H1 (cell line): ENCODE data around the gene WNK3. TPM values are rescaled to one million over a fixed set of nuclear protein-coding genes. Genes with fewer than 3 reads are reported as not detected.

Source experiments
- CTCF ChIA-PET: fragments of 300-600 bp; sonication (Branson Sonifier 250); formaldehyde crosslinking; loops from one replicate; lab custom pipeline; 2021; ENCODE audit not compliant: partially characterized antibody; lab: Charles Lee
- POLR2A ChIA-PET: fragments of 300-600 bp; sonication (Branson Sonifier 250); formaldehyde crosslinking; loops from one replicate; lab custom pipeline; 2021; ENCODE audit warnings: inconsistent platforms; ENCODE audit not compliant: partially characterized antibody; lab: Charles Lee
- DNase-seq, 2 experiments: peaks; one replicate each; pipeline versions ENCODE4 v3.0.0 to v3.0.0-alpha.2; 2010 to 2022; ENCODE audit warnings: low spot score in 2 of 2, low read depth in 1 of 2, mixed read lengths in 1 of 2
- FAIRE-seq: peaks from 2 replicates; lab custom pipeline; 2011; peaks lifted over from hg19 to GRCh38; lab: Jason Lieb, UNC
- H2AFZ ChIP-seq: 2 replicates; pipeline ENCODE4 v1.8.1; 2012; ENCODE audit warnings: low read length, inconsistent platforms
- H2AK5ac ChIP-seq: 2 replicates; pipeline ENCODE4 v1.6.1; 2013; ENCODE audit warnings: low read depth, low read length
- H2BK120ac ChIP-seq: replicated peaks from 2 replicates; pipeline ENCODE3; 2013; ENCODE audit warnings: low read depth, low read length, inconsistent platforms
- H2BK12ac ChIP-seq: 2 replicates; pipeline ENCODE4 v1.6.1; 2013; ENCODE audit warnings: low read depth, low read length
- H2BK15ac ChIP-seq: 2 replicates; pipeline ENCODE4 v1.6.1; 2013; ENCODE audit warnings: low read length
- H2BK20ac ChIP-seq: 2 replicates; pipeline ENCODE4 v1.6.1; 2013; ENCODE audit warnings: low read length
- H2BK5ac ChIP-seq: 2 replicates; pipeline ENCODE4 v1.6.1; 2013; ENCODE audit warnings: low read depth, low read length
- H3K14ac ChIP-seq: 2 replicates; pipeline ENCODE4 v1.6.1; 2013; ENCODE audit warnings: inconsistent platforms; ENCODE audit not compliant: insufficient read length
- H3K18ac ChIP-seq: 2 replicates; pipeline ENCODE4 v1.6.1; 2013; ENCODE audit warnings: low read length; ENCODE audit errors: extremely low read depth
- H3K23ac ChIP-seq: 2 replicates; pipeline ENCODE4 v1.6.1; 2013; ENCODE audit warnings: inconsistent platforms; ENCODE audit not compliant: insufficient read length
- H3K23me2 ChIP-seq: 2 replicates; pipeline ENCODE4 v1.6.1; 2013; ENCODE audit warnings: low read depth, low read length
- H3K27ac ChIP-seq: 2 replicates; pipeline ENCODE4 v1.6.1; 2011; ENCODE audit warnings: low read depth, low read length, inconsistent platforms
- H3K27me3 ChIP-seq, 4 experiments: replicated peaks in 1 of 4; 1 replicate in 1 of 4; 2 replicates in 3 of 4; pipeline versions ENCODE4 v1.6.1 to v1.8.1; 2011 to 2013; ENCODE audit warnings: low read length in 3 of 4, mild to moderate bottlenecking in 3 of 4, inconsistent platforms in 2 of 4, mixed read lengths in 2 of 4, moderate library complexity in 1 of 4; ENCODE audit not compliant: control insufficient read depth in 3 of 4, insufficient read depth in 3 of 4; ENCODE audit errors: extremely low read depth in 1 of 4
- H3K36me3 ChIP-seq, 4 experiments: 2 replicates each; pipeline versions ENCODE4 v1.6.1 to v1.8.1; 2011 to 2013; ENCODE audit warnings: mild to moderate bottlenecking in 4 of 4, low read length in 3 of 4, moderate library complexity in 2 of 4, control low read depth in 1 of 4, inconsistent platforms in 1 of 4; ENCODE audit not compliant: insufficient read depth in 4 of 4, control insufficient read depth in 2 of 4
- H3K4ac ChIP-seq: replicated peaks from 2 replicates; pipeline ENCODE3; 2013; ENCODE audit warnings: low read length, low read depth, mixed read lengths, inconsistent platforms; ENCODE audit not compliant: insufficient read length
- H3K4me1 ChIP-seq, 4 experiments: replicated peaks in 1 of 4; 1 replicate in 1 of 4; 2 replicates in 3 of 4; pipeline versions ENCODE4 v1.6.1 to v1.8.1; 2011 to 2013; ENCODE audit warnings: low read length in 3 of 4, inconsistent platforms in 2 of 4, mixed read lengths in 1 of 4; ENCODE audit not compliant: insufficient read depth in 4 of 4, control insufficient read depth in 3 of 4
- H3K4me2 ChIP-seq, 2 experiments: 2 replicates each; pipeline versions ENCODE4 v1.6.1 to v1.8.1; 2011 to 2013; ENCODE audit warnings: low read depth in 2 of 2, low read length in 2 of 2, control low read depth in 1 of 2, inconsistent platforms in 1 of 2, mild to moderate bottlenecking in 1 of 2; ENCODE audit not compliant: insufficient read depth in 1 of 2
- H3K4me3 ChIP-seq, 4 experiments: fragments of 200-600, 300-600 bp in 1 of 4; sonication (generic), shearing (Covaris generic), sonication (Bioruptor Twin) in 1 of 4; 2 replicates each; pipeline versions ENCODE4 v1.5.1 to v1.8.1; 2011 to 2016; ENCODE audit warnings: low read length in 4 of 4, low read depth in 3 of 4, control low read depth in 2 of 4, inconsistent platforms in 2 of 4, mild to moderate bottlenecking in 2 of 4, mixed read lengths in 1 of 4, moderate library complexity in 1 of 4; ENCODE audit not compliant: insufficient read depth in 2 of 4; ENCODE audit errors: extremely low read depth in 1 of 4
- H3K56ac ChIP-seq: replicated peaks from 2 replicates; pipeline ENCODE3; 2013; ENCODE audit warnings: low read depth, mild to moderate bottlenecking, mixed read lengths, low read length, inconsistent platforms; ENCODE audit not compliant: insufficient read length
- H3K79me1 ChIP-seq: 2 replicates; pipeline ENCODE4 v1.6.1; 2013; ENCODE audit warnings: low read depth, low read length, control low read depth
- H3K79me2 ChIP-seq, 2 experiments: 2 replicates each; pipeline versions ENCODE4 v1.6.1 to v1.8.1; 2012 to 2013; ENCODE audit warnings: low read length in 2 of 2, mild to moderate bottlenecking in 2 of 2, inconsistent platforms in 1 of 2; ENCODE audit not compliant: insufficient read depth in 2 of 2, control insufficient read depth in 1 of 2
- H3K9ac ChIP-seq, 4 experiments: replicated peaks in 1 of 4; 1 replicate in 1 of 4; 2 replicates in 3 of 4; pipeline versions ENCODE4 v1.6.1 to v1.8.1; 2011 to 2013; ENCODE audit warnings: low read depth in 3 of 4, low read length in 3 of 4, control low read depth in 2 of 4, mild to moderate bottlenecking in 2 of 4, moderate library complexity in 2 of 4, inconsistent platforms in 1 of 4; ENCODE audit errors: extremely low read depth in 1 of 4
- H3K9me3 ChIP-seq, 2 experiments: 2 replicates each; pipeline versions ENCODE4 v1.6.1 to v1.8.1; 2012 to 2013; ENCODE audit warnings: mild to moderate bottlenecking in 2 of 2, moderate library complexity in 2 of 2, control low read depth in 1 of 2, inconsistent platforms in 1 of 2, low read depth in 1 of 2, low read length in 1 of 2, mixed read lengths in 1 of 2; ENCODE audit not compliant: insufficient read depth in 2 of 2
- H4K20me1 ChIP-seq, 2 experiments: replicated peaks in 1 of 2; 2 replicates each; pipeline versions ENCODE3 to v1.8.1; 2011 to 2013; ENCODE audit warnings: inconsistent platforms in 2 of 2, low read length in 2 of 2, mild to moderate bottlenecking in 1 of 2; ENCODE audit not compliant: insufficient read depth in 2 of 2, control insufficient read depth in 1 of 2
- H4K5ac ChIP-seq: 2 replicates; pipeline ENCODE4 v1.6.1; 2013; ENCODE audit warnings: low read length, low read depth, mixed read lengths, inconsistent platforms; ENCODE audit not compliant: insufficient read length
- H4K8ac ChIP-seq: 2 replicates; pipeline ENCODE4 v1.8.0; 2013; ENCODE audit warnings: mild to moderate bottlenecking, moderate library complexity, low read length, inconsistent platforms; ENCODE audit not compliant: insufficient read depth; ENCODE audit errors: extremely low read depth
- H4K91ac ChIP-seq: replicated peaks from 2 replicates; pipeline ENCODE3; 2013; ENCODE audit warnings: low read length, mixed read lengths, inconsistent platforms; ENCODE audit not compliant: insufficient read length
- BRCA1 ChIP-seq: IDR thresholded peaks from 2 replicates; pipeline ENCODE4 v1.6.1; 2012; ENCODE audit warnings: low read depth, low read length, improper control_type of control experiment
- GTF2F1 ChIP-seq: IDR thresholded peaks from 2 replicates; pipeline ENCODE4 v1.6.1; 2012; ENCODE audit warnings: low read depth, low read length, improper control_type of control experiment, borderline replicate concordance
- MAFK ChIP-seq: IDR thresholded peaks from 2 replicates; pipeline ENCODE4 v1.6.1; 2012; ENCODE audit warnings: low read depth, mild to moderate bottlenecking, improper control_type of control experiment, low read length
- POLR2AphosphoS5 ChIP-seq: IDR thresholded peaks from 2 replicates; pipeline ENCODE4 v1.6.1; 2011; ENCODE audit warnings: low read depth, low read length
- SP1 ChIP-seq: IDR thresholded peaks from 2 replicates; pipeline ENCODE4 v1.6.1; 2011; ENCODE audit warnings: low read depth, low read length
- SP4 ChIP-seq: IDR thresholded peaks from 2 replicates; pipeline ENCODE4 v1.6.1; 2012; ENCODE audit warnings: low read length, inconsistent platforms
- TAF1 ChIP-seq: IDR thresholded peaks from 2 replicates; pipeline ENCODE4 v1.6.1; 2011; ENCODE audit warnings: mild to moderate bottlenecking, low read depth, low read length
- TEAD4 ChIP-seq: IDR thresholded peaks from 2 replicates; pipeline ENCODE4 v1.6.1; 2012; ENCODE audit warnings: low read depth, low read length, inconsistent platforms, mixed read lengths
- YY1 ChIP-seq: IDR thresholded peaks from 2 replicates; pipeline ENCODE4 v1.6.1; 2011; ENCODE audit warnings: low read depth, mild to moderate bottlenecking, low read length
- ZNF274 ChIP-seq: IDR thresholded peaks from 2 replicates; pipeline ENCODE4 v1.7.0; 2012; ENCODE audit warnings: low read length, borderline replicate concordance; ENCODE audit errors: extremely low read depth
- WGBS, 2 experiments: shearing (Covaris generic) in 1 of 2; methylation state at CpG; one replicate each; pipeline versions ENCODE4 v1.1.6 to v1.1.7; 2013 to 2015; ENCODE audit warnings: low lambda C conversion rate in 2 of 2, mixed read lengths in 2 of 2, inconsistent platforms in 1 of 2, low coverage in 1 of 2, missing lambda C conversion rate in 1 of 2; ENCODE audit not compliant: insufficient replicate concordance in 2 of 2, insufficient coverage in 1 of 2, insufficient read length in 1 of 2; ENCODE audit errors: extremely low coverage in 1 of 2, missing lambda C conversion rate in 1 of 2; 5-methylcytosine and 5-hydroxymethylcytosine counted together
- polyA plus RNA-seq, 7 experiments: library from polyadenylated mRNA; depleted of rRNA in 3 of 7; stranded (reverse) in 5 of 7; unstranded in 2 of 7; fragments of >200 nt in 5 of 7; fragments of 200-250 nt in 2 of 7; gene quantifications; 1 replicate in 5 of 7; 2 replicates in 1 of 7; 4 replicates in 1 of 7; pipeline versions ENCODE4 v1.2.1 to v1.2.3, GENCODE V29; 2011 to 2013; ENCODE audit warnings: missing spikeins in 2 of 7, mixed read lengths in 2 of 7
- total RNA-seq: library from RNA; stranded (reverse); fragmentation: NEBNext Ultra II Directional; extraction: Animal tissue kit (Norgen Biotek cat#: 25700); gene quantifications from 2 replicates; pipeline ENCODE4 v1.2.1, GENCODE V29; 2021
- TF ChIP-seq, protein P1 (sequence below), 3 experiments: IDR thresholded peaks; 1 replicate in 2 of 3; 2 replicates in 1 of 3; pipeline versions ENCODE4 v1.5.1 to v1.6.1; 2011; ENCODE audit warnings: low read length in 3 of 3, mild to moderate bottlenecking in 3 of 3, inconsistent platforms in 2 of 3, low read depth in 1 of 3, moderate library complexity in 1 of 3; ENCODE audit not compliant: insufficient read depth in 1 of 3; ENCODE audit errors: control extremely low read depth in 1 of 3
- TF ChIP-seq, protein P2 (sequence below): IDR thresholded peaks from 2 replicates; pipeline ENCODE4 v1.6.1; 2011; ENCODE audit warnings: low read length, improper control_type of control experiment

WNK3 gene
- total and polyA plus RNA-seq, 2 of the 8 experiments (the other 6 are each of a cell fraction or from before 2014, with no cell fraction given) = 5.5 to 37.5 TPM

DNA sequence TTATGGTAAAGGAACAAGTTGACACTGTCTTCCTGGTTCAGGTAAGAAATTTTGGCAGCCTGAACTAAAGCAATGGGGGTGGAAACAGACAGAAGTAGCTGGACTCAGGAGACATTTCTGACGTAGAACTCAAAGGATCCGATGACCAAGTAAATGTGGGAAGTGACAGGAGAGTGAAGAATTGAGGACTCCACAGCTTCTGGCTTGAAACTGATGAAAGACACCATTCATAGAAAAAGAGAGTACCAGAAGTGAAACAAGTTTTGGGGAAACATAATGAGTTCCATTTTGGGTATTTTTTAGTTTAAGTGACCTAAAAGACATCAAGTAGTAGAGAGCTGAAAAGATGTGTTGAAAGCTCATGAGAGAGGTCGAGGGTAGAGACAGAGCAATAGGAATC, 180.5 kb downstream of the WNK3 start:
- Histone ChIP-seq H3K18ac (no peak overlapping the region), H3K9me3 (no peaks in the 10 kb centered on the region), H3K4me2 (no peak overlapping the region), H3K4me3 (no peak overlapping the region), H3K56ac (no peak overlapping the region), H3K23ac (no peak overlapping the region), H2AFZ (no peak overlapping the region), H3K36me3 (peaks cover 0 to 4% (median 0%) of the 10 kb centered on the region in 4 experiments; a peak in 2 of 8 replicates), H3K4me1 (peaks cover 0 to 4% (median under 1%) of the 10 kb centered on the region in 4 experiments; a peak in 2 of 7 replicates), H3K9ac (no peak overlapping the region), H4K8ac (no peak overlapping the region), H3K14ac (no peak overlapping the region), H2BK12ac (no peak overlapping the region), H3K79me1 (no peaks in the 10 kb centered on the region), H3K79me2 (peaks cover 11 to 60% of the 10 kb centered on the region in 2 experiments), H3K4ac (no peak overlapping the region), H3K23me2 (0 out of 2 replicates have a peak, but pooled peaks cover 4% of the 10 kb centered on the region), H4K5ac (no peak overlapping the region), H3K27me3 (no peaks in the 10 kb centered on the region), H2AK5ac (no peak overlapping the region), H3K27ac (no peak overlapping the region), H2BK120ac (no peak overlapping the region), H4K20me1 (peaks cover 2 to 6% of the 10 kb centered on the region in 2 experiments), H2BK15ac (no peak overlapping the region), H2BK5ac (no peak overlapping the region), H2BK20ac (no peak overlapping the region), H4K91ac (no peak overlapping the region)
- ChIA-PET CTCF (no interaction called here), POLR2A (interaction anchor here (0.6 to 1.3 kb wide), 2 partner anchors 9 kb away, joined by 3 read pairs; no protein-coding TSS in a partner anchor)
- WGBS, 2 experiments = 84% methylated on average over 3 of the region's 3 CpGs; no CpG with 5 or more reads in 1 of the 2 experiments
- FAIRE-seq = no peak
- DNase-seq = no peak
- no peak for TF ChIP-seq POLR2AphosphoS5
- TF ChIP-seq ZNF274 = no peak
- TF ChIP-seq, protein P1, sequence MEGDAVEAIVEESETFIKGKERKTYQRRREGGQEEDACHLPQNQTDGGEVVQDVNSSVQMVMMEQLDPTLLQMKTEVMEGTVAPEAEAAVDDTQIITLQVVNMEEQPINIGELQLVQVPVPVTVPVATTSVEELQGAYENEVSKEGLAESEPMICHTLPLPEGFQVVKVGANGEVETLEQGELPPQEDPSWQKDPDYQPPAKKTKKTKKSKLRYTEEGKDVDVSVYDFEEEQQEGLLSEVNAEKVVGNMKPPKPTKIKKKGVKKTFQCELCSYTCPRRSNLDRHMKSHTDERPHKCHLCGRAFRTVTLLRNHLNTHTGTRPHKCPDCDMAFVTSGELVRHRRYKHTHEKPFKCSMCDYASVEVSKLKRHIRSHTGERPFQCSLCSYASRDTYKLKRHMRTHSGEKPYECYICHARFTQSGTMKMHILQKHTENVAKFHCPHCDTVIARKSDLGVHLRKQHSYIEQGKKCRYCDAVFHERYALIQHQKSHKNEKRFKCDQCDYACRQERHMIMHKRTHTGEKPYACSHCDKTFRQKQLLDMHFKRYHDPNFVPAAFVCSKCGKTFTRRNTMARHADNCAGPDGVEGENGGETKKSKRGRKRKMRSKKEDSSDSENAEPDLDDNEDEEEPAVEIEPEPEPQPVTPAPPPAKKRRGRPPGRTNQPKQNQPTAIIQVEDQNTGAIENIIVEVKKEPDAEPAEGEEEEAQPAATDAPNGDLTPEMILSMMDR (IDR thresholded peaks at IDR 0.05; ENCODE audit: control extremely low read depth in 1 of 3, insufficient read depth in 1 of 3, low read depth in 1 of 3, low read length in 3 of 3) = no peak
- TF ChIP-seq MAFK = no peak
- TF ChIP-seq SP1 = no peak
- no peak for TF ChIP-seq BRCA1
- TF ChIP-seq SP4 = no peak
- TF ChIP-seq, protein P2, sequence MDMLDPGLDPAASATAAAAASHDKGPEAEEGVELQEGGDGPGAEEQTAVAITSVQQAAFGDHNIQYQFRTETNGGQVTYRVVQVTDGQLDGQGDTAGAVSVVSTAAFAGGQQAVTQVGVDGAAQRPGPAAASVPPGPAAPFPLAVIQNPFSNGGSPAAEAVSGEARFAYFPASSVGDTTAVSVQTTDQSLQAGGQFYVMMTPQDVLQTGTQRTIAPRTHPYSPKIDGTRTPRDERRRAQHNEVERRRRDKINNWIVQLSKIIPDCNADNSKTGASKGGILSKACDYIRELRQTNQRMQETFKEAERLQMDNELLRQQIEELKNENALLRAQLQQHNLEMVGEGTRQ = no peak
- no peak for TF ChIP-seq YY1
- TF ChIP-seq TEAD4 = no peak
- TF ChIP-seq GTF2F1 = no peak
- no peak for TF ChIP-seq TAF1
